Measurements from ENCODE around the gene TMCC1. TPM values are rescaled to one million over a fixed set of nuclear protein-coding genes. Genes with fewer than 3 reads are reported as not detected.
A peak's percentile ranks its signal among the peaks of the same experiment; 100 is the strongest.
"Not testable (repeated sequence)": the region's sequence is repeated elsewhere in the genome, so short reads cannot be mapped to it uniquely, and the experiment has no call there.

The TMCC1 gene
- polyA plus RNA-seq, 5 donors: 22.1 to 28.1 (median 26.2) TPM

DNA sequence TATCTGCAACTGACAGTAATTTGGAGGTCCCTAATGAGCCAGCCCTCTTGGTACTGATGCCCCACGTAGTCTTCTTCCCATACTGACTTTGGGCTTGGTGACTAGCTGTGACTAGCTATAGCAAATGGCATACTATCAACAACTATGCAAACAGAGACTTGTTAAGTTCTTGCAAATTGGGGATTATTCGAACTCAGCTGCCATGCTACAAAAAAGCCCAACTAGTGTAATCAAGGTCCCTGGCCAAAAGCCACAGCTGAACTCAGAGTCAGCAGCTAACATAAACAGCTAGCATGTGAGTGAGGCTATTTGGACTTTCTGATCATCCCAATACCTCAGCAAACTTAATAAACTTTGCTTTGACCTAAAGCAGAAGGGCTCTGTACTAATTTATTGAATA, 165.8 kb downstream of the TMCC1 start:
- no peak for DNase-seq

DNA sequence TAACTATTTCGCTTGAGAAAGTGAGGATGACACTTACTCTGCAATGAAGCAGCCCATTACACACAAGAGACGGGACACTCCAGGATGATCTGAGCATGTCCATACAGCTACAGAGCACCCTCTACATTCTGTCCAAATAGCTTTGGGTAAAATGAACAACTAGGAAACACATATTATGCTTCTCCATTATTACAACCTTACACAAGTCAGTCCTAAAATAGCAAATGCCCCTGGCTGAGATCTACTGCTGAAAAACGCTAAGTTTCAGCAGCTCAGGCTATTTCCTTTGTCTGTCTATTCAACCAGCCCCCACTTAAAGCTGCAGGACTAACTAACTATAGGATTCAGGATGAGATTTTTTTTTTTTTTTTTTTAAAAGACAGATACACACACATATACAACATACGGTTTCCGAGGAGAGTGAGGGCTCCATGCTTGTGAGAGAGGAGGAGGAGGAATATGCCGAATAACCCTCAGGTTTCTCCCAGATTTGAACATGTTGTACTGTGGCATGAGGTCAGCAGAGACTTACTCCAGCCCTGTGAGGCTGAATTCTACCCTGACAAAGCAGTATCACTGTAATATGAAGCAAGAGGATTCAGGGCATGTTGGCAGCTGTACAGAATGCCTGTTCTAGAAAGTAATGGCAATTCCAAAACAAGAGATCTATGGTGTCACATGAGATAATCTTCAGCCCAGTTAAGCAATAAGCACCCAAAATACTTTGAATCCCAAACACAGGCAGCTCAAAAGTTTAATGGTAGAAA, 169.8 kb downstream of the TMCC1 start:
- DNase-seq: peak; percentile 47 to 57

DNA sequence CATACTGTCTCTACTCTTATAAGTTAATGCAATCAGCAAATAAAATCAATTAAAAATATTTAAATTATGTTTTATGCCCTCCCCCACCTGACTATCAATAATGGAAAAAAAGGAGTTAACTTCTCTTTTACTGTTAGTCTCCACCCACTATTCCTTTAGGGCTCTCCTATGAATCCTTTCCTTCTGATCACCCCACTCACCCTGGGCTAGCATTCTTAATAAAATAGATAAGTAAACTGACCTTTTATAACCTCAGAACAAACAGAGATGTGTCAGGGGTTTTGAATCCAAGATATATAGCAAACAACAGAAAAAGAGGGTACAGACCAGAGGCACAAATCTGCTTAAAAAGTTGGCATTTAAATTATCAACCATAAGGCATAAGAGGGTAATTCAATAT, 171.0 kb downstream of the TMCC1 start:
- no peak for DNase-seq

DNA sequence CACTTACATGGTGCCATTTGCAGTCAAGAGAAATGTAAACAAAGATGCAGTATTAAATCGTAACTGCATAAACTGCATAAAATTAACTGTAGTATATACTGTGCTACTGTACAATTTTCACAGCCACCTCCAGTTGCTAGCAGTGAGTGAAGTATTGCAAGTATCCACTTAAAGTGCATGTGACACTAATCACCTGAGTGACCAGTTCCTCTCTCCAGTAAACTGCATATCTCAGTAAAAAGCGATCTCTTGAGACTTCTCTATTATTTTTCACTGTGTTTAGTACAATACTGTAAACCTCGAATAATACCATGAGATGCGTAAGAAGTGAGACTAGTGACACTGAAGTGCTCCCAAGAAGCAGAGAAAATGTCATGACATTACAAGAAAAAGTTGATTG, 175.3 kb downstream of the TMCC1 start:
- no peak for DNase-seq

DNA sequence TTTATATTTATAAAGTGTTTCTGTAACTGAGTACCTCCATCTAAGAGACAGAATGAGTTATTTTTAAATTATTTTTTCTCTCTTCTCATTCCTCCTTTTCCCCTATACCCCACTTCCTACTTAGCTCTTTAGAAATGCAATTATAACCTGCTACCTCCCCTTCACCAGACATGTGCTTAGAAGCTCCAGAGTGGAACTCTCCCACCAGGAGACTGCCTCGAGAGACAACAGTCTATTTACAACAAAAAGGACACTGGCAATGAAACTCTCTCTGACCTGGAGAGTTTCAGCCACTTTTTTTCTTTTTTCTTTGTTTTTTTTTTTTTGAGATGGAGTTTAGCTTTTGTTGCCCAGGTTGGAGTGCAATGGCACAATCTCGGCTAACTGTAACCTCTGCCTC, 177.7 kb downstream of the TMCC1 start:
- DNase-seq: no peak

DNA sequence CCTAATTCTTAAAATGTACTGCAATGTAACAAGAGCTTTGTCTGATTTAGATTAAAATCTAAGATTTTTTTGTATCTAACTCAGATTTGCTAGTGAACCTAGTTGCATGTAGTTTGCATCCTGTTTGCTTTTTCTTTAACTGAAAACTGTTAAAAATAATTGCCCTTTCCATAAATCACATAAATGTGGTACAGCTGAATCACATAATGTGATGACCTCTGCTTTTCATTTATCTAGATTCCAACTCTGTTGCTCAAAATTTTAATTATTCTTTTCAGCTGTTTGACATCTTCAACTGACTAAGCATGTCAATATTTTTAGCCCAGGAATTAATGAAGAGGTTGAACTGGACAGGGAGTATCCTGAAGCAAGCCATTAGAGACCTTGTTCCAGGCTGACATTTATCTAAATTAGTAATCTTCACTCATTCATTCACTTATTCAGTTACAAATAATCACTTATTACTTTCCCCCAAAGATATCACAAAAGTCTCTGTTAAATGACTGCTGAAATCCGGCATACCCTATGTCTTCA, 185.1 kb downstream of the TMCC1 start:
- DNase-seq: no peak

DNA sequence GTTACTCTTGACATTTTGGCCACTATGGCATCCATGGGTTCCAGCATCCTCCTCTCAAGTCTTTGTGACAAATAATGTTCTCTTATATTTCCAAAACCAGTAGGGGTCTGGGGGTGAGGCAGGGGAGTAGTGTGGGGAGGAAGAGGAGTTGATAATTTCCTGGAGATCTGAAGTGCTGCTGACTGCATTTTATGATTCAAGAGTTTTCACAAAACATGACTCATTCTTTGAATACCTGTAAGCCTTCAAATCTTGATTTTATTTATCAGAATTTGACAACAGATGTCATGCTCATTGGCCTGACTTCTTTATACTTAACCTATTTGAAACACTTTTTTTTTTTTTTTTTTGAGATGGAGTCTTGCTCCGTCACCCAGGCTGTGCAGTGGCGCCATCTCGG, 188.2 kb downstream of the TMCC1 start:
- DNase-seq: no peak

DNA sequence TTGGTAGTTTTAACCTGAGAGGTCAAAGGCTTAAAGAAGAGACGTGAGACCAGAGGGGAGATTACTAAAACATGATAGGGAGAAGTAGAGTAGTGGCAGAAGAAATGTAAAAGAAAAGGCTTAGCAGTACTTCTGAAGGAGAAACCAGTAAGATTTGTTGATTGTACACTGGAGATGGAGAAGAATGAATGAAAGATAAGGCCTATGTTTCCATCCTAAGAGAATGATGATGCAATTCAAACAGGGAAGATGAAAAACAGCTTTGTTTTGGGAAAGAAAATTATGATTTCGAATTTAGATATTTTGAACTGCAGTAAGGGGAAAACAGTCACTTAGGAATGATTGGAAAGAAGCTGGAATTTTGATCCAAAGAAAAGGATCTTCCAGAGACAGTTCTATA, 189.6 kb downstream of the TMCC1 start:
- no peak for DNase-seq

DNA sequence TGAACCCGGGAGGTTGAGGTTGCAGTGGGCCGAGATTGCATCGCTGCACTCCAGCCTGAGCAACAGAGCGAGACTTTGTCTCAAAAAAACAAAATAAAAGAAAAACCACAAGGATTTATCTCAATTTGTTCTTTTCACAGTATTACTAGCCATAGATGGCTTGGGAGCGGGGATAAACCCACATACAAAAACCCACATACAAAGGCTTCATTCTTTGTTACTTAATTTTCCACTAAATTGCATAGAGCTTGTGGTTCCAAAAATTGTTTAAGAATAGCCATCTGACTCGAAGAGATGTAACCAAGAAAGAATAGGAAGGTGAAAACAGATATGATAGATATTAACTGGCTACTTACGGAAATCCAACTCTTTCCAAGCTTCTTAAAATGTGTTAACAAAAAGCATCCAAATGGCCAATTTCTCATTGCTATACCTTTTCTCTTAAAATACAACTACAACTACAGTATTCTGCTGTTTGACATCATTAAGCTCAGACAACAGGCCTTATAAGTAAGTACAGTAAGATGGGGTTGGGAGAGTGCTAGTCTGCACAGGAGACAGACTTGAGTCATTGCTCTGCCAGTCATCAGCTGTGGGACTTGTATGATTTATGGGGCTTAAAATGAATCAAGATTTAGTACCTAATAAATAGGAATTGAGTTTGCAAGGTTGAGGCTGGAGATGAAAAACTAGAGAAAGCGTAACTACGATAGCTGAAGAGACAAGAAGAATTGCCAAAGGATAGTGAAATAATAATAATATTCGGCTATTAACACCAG, 190.4 kb downstream of the TMCC1 start:
- DNase-seq: no peak

DNA sequence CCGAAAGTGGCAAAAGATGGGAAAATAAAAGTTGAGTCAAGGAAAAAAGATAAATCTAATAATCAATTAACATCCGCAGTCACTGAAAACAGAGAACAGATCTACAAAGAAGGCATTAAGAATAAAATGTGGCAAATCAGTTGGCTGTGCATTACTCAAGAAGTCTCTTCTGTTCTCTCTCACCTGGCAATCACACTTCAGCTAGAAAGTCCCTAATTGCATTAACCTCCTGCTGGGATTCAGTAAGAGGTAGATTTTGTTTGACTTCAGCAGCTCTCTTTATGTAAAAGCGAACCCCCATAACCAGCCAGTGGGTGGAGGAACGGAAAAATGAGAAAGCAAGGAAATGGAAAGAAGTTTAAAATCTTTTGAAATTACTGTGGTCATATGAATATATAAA, 192.3 kb downstream of the TMCC1 start:
- DNase-seq: no peak

DNA sequence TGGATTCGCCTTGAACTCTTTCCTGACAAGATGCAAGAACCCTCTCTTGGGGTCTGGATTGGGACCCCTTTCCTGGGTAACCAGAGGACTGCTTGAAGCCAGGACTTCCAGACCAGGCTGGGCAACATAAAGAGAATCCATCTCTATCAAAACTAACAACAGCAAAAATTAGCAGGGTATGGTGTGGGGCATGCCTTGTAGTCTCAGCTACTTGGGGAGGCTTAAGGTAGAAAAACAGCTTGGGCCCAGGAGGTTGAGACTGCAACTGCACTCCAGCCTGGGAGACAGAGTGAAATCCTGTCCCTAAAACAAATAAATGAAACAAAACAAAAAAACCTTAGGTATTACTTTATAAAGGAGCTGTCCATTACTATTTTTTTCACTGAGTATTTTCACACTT, 193.9 kb downstream of the TMCC1 start:
- no peak for DNase-seq

DNA sequence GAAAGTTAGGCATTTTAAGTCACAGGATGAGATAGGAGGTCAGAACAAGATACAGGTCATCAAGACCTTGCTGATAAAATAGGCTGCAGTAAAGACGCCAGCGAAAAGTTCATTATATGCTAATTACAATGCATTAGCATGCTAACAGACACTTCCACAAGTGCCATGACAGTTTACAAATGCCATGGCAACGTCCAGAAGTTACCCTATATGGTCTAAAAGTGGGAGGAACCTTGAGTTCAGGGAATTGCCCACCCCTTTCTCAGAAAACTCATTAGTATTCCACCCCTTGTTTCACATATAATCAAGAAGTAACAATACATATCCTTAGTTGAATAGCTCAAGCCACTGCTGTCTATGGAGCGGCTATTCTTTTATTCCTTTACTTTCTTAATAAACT, 194.3 kb downstream of the TMCC1 start:
- no peak for DNase-seq

DNA sequence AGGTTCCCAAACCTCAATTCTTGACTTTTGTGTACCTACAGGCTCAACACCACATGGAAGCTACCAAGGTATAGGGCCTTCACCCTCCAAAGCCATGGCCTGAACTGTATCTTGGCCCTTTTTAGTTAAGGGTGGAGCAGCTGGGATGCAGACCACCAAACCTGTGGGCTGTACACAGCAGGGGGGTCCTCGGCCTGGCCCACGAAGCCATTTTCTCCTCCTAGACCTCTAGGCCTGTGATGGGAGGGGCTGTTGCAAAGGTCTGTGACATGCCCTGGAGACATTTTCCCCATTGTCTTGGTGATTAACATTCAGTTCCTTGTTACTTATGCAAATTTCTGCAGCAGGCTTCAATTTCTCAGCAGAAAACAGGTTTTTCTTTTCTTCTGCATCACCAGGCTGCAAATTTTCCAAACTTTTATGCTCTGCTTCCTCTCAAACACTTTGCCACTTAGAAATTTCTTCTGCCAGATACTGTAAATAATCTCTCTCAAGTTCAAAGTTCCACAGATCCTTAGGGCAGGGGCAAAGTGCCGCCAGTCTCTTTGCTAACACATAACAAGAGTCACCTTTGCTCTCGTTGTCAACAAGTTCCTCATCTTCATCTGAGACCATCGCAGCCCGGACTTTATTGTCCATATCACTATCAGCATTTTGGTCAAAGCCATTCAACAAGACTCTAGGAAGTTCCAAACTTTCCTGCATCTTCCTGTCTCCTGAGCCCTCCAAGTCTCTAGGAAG, 196.1 kb downstream of the TMCC1 start:
- DNase-seq: no peak

DNA sequence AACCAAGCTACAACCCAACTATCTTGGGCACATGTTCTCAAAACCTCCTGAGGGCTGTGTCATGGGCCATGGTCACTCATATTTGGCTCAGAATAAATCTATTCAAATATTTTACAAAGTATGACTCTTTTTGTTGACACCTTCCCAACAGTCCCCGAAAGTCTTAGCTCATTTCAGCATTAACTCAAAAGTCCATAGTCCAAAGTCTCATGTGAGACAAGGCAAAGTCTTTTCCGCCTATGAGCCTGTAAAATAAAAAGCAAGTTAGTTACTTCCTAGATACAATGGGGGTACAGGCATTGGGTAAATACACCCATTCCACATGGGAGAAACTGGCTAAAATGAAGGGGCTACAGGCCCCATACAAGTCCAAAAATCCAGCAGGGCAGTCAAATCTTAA, 197.1 kb downstream of the TMCC1 start:
- not testable (repeated sequence) for DNase-seq

DNA sequence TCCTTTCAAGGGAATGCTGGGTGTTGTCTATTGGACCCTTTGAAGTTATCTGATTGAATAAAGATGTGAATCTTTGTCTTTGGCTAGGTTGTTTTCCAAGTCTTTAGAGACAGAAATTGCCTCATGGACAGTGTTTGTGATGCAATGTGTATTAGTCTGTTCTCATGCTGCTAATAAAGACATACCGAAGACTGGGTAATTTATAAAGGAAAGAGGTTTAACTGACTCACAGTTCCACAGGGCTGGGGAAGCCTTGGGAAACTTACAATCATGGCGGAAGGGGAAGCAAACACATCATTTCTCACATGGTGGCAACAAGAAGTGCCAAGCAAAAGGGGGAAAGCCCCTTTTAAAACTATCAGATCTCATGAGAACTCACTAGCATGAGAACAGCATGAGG, 198.3 kb downstream of the TMCC1 start:
- no peak for DNase-seq

DNA sequence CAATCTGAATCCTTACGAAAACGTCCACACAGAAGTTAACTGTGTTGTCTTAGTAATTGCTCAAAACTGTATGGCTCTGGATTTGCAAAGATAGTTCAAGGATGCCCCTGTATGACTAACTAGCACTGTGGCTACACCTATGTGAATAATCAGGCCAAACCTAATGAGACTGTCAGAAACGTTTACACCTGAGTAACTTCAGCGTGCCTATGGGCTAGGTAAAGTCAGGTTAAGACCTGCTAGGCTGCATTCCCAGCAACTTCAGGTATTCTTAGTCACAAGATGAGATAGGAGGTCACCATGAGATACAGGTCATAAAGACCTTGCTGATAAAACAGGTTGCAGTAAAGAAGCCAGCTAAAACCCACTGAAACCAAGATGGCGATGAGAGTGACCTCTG, 199.3 kb downstream of the TMCC1 start:
- no peak for DNase-seq

DNA sequence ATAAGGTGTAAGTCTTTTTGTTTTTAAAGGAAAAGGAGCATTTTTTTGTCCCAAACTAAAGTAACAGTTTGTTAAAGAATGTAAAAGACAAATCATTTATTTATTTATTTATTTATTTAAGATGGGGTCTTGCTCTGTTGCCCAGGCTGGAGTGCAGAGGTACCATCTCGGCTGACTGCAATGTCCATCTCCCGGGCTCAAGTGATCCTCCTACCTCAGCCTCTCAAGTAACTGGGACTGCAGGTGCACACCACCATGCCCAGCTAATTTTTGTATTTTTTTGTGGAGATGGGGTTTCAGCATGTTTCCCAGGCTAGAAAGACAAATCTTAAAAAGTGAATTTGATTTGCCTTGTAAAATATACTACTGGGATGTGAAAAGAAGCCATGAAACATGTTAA, 200.8 kb downstream of the TMCC1 start:
- no peak for DNase-seq

DNA sequence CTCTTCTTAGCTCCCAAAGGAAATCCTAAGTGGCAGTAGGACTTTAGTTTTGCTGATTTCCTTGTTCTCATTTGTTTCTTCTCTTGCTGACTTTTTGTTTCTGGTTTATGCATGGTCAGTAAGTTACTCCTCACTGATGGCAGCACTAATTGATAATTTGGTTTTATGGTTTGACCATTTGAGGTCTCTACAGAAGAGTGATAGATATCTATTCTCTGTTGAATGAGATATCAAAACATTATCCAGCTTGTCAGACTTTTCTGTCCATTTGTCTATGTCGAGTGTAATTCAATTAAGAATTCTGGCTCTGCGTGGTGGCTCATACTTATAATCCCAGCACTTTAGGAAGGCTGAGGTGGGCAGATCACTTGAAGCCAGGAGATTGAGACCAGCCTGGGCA, 202.5 kb downstream of the TMCC1 start:
- no peak for DNase-seq

DNA sequence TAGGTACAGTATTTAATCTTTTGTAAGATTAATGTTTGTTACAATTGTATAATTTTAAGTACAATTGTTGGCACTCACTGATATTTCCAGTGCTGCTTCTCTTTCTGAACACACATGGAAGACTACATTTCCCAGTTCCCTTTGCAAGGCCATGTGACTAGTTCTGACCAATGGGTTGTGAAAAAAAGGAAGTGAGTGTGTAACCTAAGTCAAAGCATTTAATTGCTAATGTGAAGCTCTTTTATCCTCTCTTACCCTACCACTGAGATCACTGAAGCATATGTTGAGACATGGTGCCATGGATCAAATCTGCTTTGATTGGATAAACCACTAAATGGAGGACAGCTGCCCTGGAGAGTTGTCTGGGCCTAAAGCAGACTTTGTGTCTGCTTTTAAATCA, 203.1 kb downstream of the TMCC1 start:
- peak in 1 of 2 donors; percentile 35 for DNase-seq

DNA sequence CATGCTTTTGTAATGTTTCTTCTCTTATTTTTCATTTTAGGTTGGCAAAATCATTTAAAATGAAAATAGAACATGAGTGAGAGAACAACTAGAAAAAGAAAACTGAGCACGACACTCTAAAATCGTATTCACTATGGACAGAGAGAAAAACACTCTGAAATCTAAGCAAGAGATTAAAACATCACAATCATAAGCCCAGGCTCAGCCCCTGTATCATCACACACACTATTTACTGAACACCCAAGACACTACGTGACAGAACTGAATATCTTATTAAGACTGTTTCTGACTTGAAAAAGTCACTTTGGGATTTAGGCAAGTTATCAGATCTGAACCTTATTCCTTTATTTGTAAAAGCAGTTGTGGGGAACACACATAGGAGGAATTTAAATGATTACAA, 204.5 kb downstream of the TMCC1 start:
- no peak for DNase-seq

DNA sequence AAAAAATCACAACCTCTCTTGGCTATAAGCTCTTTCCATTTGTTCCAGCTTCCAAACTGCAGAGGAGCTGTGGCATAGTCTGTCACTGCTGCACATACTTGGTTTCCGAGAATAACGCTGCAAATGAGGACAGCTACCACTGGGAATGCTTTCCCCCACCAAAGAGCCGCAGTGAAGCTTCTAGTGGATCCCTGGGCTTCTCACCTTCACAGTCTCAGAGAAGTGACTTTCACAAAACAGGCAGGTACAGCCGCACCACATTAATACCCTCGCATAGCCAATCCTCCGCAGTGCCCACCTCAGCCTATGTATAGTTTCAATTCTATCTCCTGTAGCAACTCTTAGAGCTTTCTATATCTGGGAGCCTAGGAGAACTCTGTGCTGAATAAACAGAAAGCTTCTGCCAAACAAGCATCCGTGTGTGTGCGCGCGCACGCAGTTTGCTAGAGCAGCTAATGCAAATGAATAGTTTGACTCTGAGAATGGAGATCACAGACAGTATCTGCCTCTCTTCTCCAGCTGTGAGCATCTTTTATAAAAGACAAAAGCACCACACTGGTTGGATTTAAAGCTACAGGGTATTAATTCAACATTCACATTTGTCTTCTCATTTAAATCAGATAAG, 205.1 kb downstream of the TMCC1 start:
- peak; percentile 78 to 86 for DNase-seq

DNA sequence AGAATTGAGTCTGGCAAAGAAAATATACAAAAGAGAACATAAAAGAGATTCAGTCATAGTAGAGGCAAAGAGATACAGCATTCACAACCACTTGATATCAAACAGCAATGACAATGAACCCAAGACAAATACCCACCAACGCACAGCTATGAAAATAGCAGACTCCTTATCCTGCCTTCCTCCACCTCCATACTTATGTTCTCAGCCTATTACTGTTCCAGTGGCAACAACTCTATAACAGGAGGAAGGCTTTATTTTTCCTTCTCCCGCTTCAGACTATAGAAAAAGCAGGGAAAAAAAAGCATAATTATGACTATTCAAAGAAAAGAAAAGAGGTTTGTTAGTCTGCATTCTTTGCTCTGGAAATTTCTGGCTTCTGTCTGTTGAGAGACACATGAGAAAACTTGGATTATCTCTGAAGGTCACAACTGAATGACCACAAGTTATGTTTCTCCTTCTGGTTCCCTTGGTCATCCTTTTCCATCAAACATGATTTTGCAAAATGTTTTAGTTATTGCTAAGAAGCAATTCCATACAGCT, 205.9 kb downstream of the TMCC1 start:
- DNase-seq: no peak
